OCI-LY7 (cell line): ENCODE results near the gene ARG2. TPM values are rescaled to one million over a fixed set of nuclear protein-coding genes. Genes with fewer than 3 reads are reported as not detected.
A peak's percentile ranks its signal among the peaks of the same experiment; 100 is the strongest.
"Not testable (repeated sequence)": the region's sequence is repeated elsewhere in the genome, so short reads cannot be mapped to it uniquely, and the experiment has no call there.

Experiments
- BruUV-seq: library from RNA; stranded (reverse); fragments of 400-500 nt; replicated peaks from 2 replicates; lab custom pipeline; 2021; lab: Mats Ljungman, UMichigan
- CTCF ChIA-PET: fragments of 300-600 bp; sonication (Branson Sonifier 250); formaldehyde crosslinking; loops from one replicate; lab custom pipeline; 2022; ENCODE audit warnings: antibody characterized with exemption; ENCODE audit not compliant: unreplicated experiment; lab: Charles Lee
- POLR2A ChIA-PET: fragments of 300-600 bp; sonication (Branson Sonifier 250); formaldehyde crosslinking; loops from one replicate; lab custom pipeline; 2022; ENCODE audit warnings: antibody characterized with exemption; lab: Charles Lee
- DNase-seq: peaks from one replicate; pipeline ENCODE4 v3.0.0-alpha.2; 2015; ENCODE audit warnings: low spot score
- H2AFZ ChIP-seq: fragments of 200-600 bp; sonication (generic), shearing (Covaris generic); 2 replicates; pipeline ENCODE4 v1.6.1; 2014; ENCODE audit warnings: mild to moderate bottlenecking, antibody characterized with exemption, low read length, moderate library complexity
- H3K27ac ChIP-seq: fragments of 200-600 bp; sonication (generic); 2 replicates; pipeline ENCODE4 v1.5.1; 2014; ENCODE audit warnings: mixed run types, low read depth, mild to moderate bottlenecking, moderate library complexity, low read length, inconsistent platforms; ENCODE audit not compliant: poor library complexity, severe bottlenecking
- H3K36me3 ChIP-seq: fragments of 200-600 bp; sonication (generic); 2 replicates; pipeline ENCODE4 v1.6.1; 2014; ENCODE audit warnings: mild to moderate bottlenecking, antibody characterized with exemption, low read length, moderate library complexity, mixed read lengths; ENCODE audit not compliant: insufficient read depth
- H3K4me1 ChIP-seq: fragments of 200-600 bp; sonication (generic); 2 replicates; pipeline ENCODE4 v1.5.1; 2014; ENCODE audit warnings: mild to moderate bottlenecking, low read length; ENCODE audit not compliant: insufficient read depth, poor library complexity, severe bottlenecking
- H3K4me2 ChIP-seq: fragments of 200-600 bp; sonication (generic); 2 replicates; pipeline ENCODE4 v1.6.1; 2014; ENCODE audit warnings: mild to moderate bottlenecking, low read length
- H3K4me3 ChIP-seq: fragments of 200-600 bp; sonication (generic); 2 replicates; pipeline ENCODE4 v1.5.1; 2014; ENCODE audit warnings: mild to moderate bottlenecking, low read depth, low read length; ENCODE audit not compliant: poor library complexity, severe bottlenecking
- H3K79me2 ChIP-seq: fragments of 200-600 bp; sonication (generic); 2 replicates; pipeline ENCODE4 v1.6.1; 2016; ENCODE audit warnings: low read depth, mild to moderate bottlenecking, low read length, moderate library complexity, mixed read lengths; ENCODE audit not compliant: insufficient read depth
- H3K9me2 ChIP-seq: fragments of 200-600 bp; sonication (generic); 2 replicates; pipeline ENCODE4 v1.6.1; 2016; ENCODE audit warnings: mild to moderate bottlenecking, low read length, mixed read lengths; ENCODE audit not compliant: insufficient read depth
- H3K9me3 ChIP-seq: fragments of 200-600 bp; sonication (generic); 2 replicates; pipeline ENCODE4 v1.6.1; 2014; ENCODE audit warnings: mild to moderate bottlenecking, mixed run types, low read length, mixed read lengths
- H4K20me1 ChIP-seq: fragments of 200-600 bp; sonication (generic); 2 replicates; pipeline ENCODE4 v1.6.1; 2014; ENCODE audit warnings: mild to moderate bottlenecking, antibody characterized with exemption, low read length, moderate library complexity, mixed read lengths; ENCODE audit not compliant: insufficient read depth
- EZH2phosphoT487 ChIP-seq: fragments of 200-600 bp; sonication (generic); IDR thresholded peaks from 2 replicates; pipeline ENCODE4 v1.6.1; 2018; ENCODE audit warnings: low read depth, borderline replicate concordance, mild to moderate bottlenecking, mixed run types, antibody characterized with exemption, low read length, moderate library complexity, mixed read lengths
- intact Hi-C: fragments of 100-400 bp; cut with micrococcal nuclease; formaldehyde crosslinking; loops from one replicate; pipeline ENCODE4 v1.10.0; 2022; ENCODE audit not compliant: unreplicated experiment
- total RNA-seq, 2 experiments: library from RNA; depleted of rRNA in 1 of 2; stranded (reverse); fragments of >200 nt in 1 of 2; shearing (Covaris generic) in 1 of 2; gene quantifications; 2 replicates each; pipeline ENCODE4 v1.2.3, GENCODE V29; 2014 to 2022
- TF ChIP-seq, protein P1 (sequence below): fragments of 200-600 bp; sonication (generic); conservative IDR thresholded peaks from 2 replicates; pipeline ENCODE4 v1.5.1; 2014; ENCODE audit warnings: mild to moderate bottlenecking, antibody characterized with exemption, low read length, moderate library complexity, mixed read lengths

ARG2 gene
- total RNA-seq, 2 experiments from 2014 or later: 2.0 to 4.2 TPM

DNA sequence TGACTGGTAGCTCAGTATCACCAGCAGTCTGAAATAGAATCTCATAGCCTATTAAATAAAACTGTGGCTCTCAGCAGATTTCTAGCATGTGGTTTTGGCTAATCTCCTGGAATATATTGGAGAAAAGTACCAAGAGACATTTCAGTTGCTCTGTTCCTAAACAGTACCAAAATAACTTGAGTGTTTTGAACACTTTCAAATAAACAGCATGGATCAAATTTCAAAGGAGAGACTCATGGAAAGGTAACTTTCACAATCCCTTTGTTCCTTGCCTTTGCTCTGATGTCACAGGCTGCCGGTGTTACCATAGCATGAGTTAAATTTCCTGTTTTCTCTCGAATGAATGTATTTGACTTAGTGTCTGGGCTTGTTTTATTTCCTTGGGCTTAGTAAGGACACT lies 3.4 kb downstream of the ARG2 start:
- peaks cover 25% of the 10 kb centered on the region for H3K4me1 ChIP-seq
- no peaks in the 10 kb centered on the region for H3K36me3 ChIP-seq
- H3K27ac ChIP-seq: no peak overlapping the region
- TF ChIP-seq, protein P1, sequence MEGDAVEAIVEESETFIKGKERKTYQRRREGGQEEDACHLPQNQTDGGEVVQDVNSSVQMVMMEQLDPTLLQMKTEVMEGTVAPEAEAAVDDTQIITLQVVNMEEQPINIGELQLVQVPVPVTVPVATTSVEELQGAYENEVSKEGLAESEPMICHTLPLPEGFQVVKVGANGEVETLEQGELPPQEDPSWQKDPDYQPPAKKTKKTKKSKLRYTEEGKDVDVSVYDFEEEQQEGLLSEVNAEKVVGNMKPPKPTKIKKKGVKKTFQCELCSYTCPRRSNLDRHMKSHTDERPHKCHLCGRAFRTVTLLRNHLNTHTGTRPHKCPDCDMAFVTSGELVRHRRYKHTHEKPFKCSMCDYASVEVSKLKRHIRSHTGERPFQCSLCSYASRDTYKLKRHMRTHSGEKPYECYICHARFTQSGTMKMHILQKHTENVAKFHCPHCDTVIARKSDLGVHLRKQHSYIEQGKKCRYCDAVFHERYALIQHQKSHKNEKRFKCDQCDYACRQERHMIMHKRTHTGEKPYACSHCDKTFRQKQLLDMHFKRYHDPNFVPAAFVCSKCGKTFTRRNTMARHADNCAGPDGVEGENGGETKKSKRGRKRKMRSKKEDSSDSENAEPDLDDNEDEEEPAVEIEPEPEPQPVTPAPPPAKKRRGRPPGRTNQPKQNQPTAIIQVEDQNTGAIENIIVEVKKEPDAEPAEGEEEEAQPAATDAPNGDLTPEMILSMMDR: no peak
- TF ChIP-seq EZH2phosphoT487: no peak
- intact Hi-C loops: no loop called here
- H3K4me3 ChIP-seq: no peak overlapping the region
- no peaks in the 10 kb centered on the region for H4K20me1 ChIP-seq
- BruUV-seq: no TSS peak
- peak overlapping the region; percentile 33 for H3K4me2 ChIP-seq
- H3K9me2 ChIP-seq: no peaks in the 10 kb centered on the region
- no peaks in the 10 kb centered on the region for H3K79me2 ChIP-seq
- peak overlapping the region; percentile 75 for H2AFZ ChIP-seq
- CTCF ChIA-PET: interaction anchor here (1.0 kb wide), 1 partner anchor 11 kb away, joined by 3 read pairs; no protein-coding TSS in a partner anchor
- POLR2A ChIA-PET: interaction anchor here (1.0 to 1.1 kb wide), 2 partner anchors 10 to 37 kb away, joined by 3 read pairs; no protein-coding TSS in a partner anchor
- no peaks in the 10 kb centered on the region for H3K9me3 ChIP-seq
- DNase-seq: no peak

DNA sequence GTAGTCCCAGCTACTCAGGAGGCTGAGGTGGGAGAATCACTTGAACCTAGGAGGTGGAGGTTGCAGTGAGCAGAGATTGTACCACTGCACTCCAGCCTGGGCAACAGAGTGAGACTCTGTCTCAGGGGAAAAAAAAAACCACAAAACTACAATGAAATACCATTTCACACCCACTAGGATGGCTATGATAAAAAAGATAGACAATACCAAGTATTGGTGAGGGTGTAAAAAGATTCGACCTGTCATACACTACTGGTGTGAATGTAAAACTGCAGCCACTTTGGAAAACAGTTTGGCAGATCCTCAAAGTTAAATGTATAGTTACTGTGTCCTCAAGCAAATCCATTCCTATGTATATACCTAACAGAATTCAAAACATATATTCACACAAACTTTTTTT lies 6.4 kb downstream of the ARG2 start:
- BruUV-seq, H3K4me2 ChIP-seq, H3K9me2 ChIP-seq, H3K36me3 ChIP-seq, intact Hi-C loops, H3K27ac ChIP-seq, DNase-seq, POLR2A ChIA-PET, H4K20me1 ChIP-seq, H3K4me3 ChIP-seq, H3K9me3 ChIP-seq, H3K79me2 ChIP-seq, H2AFZ ChIP-seq, CTCF ChIA-PET: not testable (repeated sequence)
- peaks cover 12% of the 10 kb centered on the region for H3K4me1 ChIP-seq

DNA sequence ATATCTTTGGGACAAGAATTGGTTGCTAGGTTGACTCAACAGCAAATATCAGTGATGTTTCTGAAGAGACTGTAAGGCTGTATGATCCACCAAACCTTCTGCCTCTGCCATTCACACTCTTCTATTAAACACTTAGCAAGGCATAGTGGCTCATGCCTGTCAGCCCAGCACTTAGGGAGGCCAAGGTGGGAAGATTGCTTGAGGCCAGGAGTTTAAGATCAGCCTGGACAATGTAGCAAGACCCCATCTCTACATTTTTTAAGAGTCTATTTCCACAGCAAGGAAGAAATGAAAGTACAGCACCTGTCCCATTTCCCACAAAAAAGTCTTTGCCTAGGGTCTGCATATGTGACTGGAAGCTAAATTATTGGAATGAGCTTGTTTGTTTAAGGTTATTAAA lies 7.8 kb downstream of the ARG2 start:
- no TSS peak for BruUV-seq
- intact Hi-C loops: no loop called here
- POLR2A ChIA-PET: no interaction called here

More for the DNA sequence above, 7.8 kb downstream of the ARG2 start:
- TF ChIP-seq, protein P1: no peak
- no peak for TF ChIP-seq EZH2phosphoT487
- Histone ChIP-seq H3K4me1 (peaks cover 8% of the 10 kb centered on the region), H3K79me2 (no peaks in the 10 kb centered on the region), H2AFZ (no peak overlapping the region), H3K4me3 (no peak overlapping the region), H3K9me3 (no peaks in the 10 kb centered on the region), H3K36me3 (no peaks in the 10 kb centered on the region), H3K4me2 (no peak overlapping the region), H3K27ac (no peak overlapping the region), H3K9me2 (no peaks in the 10 kb centered on the region), H4K20me1 (no peaks in the 10 kb centered on the region)
- CTCF ChIA-PET: no interaction called here
- DNase-seq: no peak
